ENCODE measurements around the gene TSPAN10.

- TF ChIP-seq CTCF (conservative IDR thresholded peaks at IDR 0.05; ENCODE audit: low read depth, low read length) (no peak), EZH2phosphoT487 (IDR thresholded peaks at IDR 0.05; ENCODE audit: borderline replicate concordance, low read length) (no peak)
Measured at GRCh38 chr17:81630274-81630673, 6.7 kb upstream of the TSPAN10 start.

Measured in PC-3 (cell line).